ENCODE data around the gene CRIP3. TPM values are rescaled to one million over a fixed set of nuclear protein-coding genes. Genes with fewer than 3 reads are reported as not detected.

Gene CRIP3
- total and polyA plus RNA-seq, 2 of the 13 experiments (the other 11 are each of a cell fraction or from before 2014, with no cell fraction given) = 6.3 to 9.3 TPM

DNA sequence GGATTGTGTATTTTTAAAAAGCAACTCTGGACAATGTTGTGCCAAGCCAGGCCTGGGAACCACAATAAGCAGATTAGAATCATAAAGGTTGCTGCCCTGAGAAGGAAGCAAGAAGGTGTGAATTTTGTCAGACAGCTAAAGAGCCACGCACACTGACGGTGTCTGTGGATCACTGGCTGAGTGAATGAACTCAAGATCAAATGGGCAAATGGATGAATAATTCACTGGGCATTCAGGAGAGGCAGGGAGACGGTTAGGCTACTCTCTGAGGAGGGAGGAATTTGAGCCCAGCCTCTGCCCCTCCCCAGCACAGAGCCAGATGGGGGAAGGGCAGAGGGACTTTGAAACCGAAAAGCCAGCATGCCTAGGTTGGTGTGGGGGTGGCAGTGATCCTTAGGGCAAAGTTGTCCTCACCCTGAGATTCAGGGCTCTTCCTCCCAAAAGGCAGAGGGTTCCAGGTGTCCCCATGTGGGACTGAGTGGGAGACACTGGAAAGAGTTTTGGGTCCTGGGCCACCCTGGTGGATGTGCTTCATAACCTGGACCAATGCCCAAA lies 30.0 kb downstream of the CRIP3 start (continued):
- TF ChIP-seq ZBTB8A (CRISPR knock-in tag; IDR thresholded peaks at IDR 0.05; ENCODE audit: borderline replicate concordance, low read depth) (no peak), TOE1 (CRISPR knock-in tag; IDR thresholded peaks at IDR 0.05) (peak; percentile 21; the same call in 1 of the 2 replicates), SALL2 (CRISPR knock-in tag; IDR thresholded peaks at IDR 0.05) (no peak), REPIN1 (CRISPR knock-in tag; IDR thresholded peaks at IDR 0.05; ENCODE audit: borderline replicate concordance, low read depth) (no peak), KDM3A (CRISPR knock-in tag; IDR thresholded peaks at IDR 0.05; ENCODE audit: low read depth) (no peak), NRL (CRISPR knock-in tag; IDR thresholded peaks at IDR 0.05; ENCODE audit: borderline replicate concordance) (no peak), HNF4A (CRISPR knock-in tag; IDR thresholded peaks at IDR 0.05) (peak; percentile 97), SAFB2 (CRISPR knock-in tag; IDR thresholded peaks at IDR 0.05; ENCODE audit: borderline replicate concordance, low read depth) (peak; percentile 28; the same call in 1 of the 2 replicates), ZNF256 (CRISPR knock-in tag; conservative IDR thresholded peaks at IDR 0.05) (no peak), SKI (IDR thresholded peaks at IDR 0.05; ENCODE audit: partially characterized antibody) (peak; percentile 66), ZFP36L2 (CRISPR knock-in tag; IDR thresholded peaks at IDR 0.05) (no peak), YEATS2 (CRISPR knock-in tag; IDR thresholded peaks at IDR 0.05; ENCODE audit: borderline replicate concordance) (no peak), ZNF790 (CRISPR knock-in tag; IDR thresholded peaks at IDR 0.05; ENCODE audit: borderline replicate concordance) (peak; percentile 62; the same call in 1 of the 2 replicates), HOXA5 (CRISPR knock-in tag; IDR thresholded peaks at IDR 0.05) (no peak)
- TF ChIP-seq, protein P1, sequence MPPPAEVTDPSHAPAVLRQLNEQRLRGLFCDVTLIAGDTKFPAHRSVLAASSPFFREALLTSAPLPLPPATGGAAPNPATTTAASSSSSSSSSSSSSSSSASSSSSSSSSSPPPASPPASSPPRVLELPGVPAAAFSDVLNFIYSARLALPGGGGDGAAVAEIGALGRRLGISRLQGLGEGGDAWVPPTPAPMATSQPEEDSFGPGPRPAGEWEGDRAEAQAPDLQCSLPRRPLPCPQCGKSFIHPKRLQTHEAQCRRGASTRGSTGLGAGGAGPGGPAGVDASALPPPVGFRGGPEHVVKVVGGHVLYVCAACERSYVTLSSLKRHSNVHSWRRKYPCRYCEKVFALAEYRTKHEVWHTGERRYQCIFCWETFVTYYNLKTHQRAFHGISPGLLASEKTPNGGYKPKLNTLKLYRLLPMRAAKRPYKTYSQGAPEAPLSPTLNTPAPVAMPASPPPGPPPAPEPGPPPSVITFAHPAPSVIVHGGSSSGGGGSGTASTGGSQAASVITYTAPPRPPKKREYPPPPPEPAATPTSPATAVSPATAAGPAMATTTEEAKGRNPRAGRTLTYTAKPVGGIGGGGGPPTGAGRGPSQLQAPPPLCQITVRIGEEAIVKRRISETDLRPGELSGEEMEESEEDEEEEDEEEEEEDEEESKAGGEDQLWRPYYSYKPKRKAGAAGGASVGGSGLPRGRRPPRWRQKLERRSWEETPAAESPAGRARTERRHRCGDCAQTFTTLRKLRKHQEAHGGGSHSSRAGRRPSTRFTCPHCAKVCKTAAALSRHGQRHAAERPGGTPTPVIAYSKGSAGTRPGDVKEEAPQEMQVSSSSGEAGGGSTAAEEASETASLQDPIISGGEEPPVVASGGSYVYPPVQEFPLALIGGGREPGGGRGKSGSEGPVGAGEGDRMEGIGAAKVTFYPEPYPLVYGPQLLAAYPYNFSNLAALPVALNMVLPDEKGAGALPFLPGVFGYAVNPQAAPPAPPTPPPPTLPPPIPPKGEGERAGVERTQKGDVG (CRISPR knock-in tag; IDR thresholded peaks at IDR 0.05; ENCODE audit: borderline replicate concordance) = no peak; the same call in 1 of the 2 replicates
- TF ChIP-seq, protein P2, sequence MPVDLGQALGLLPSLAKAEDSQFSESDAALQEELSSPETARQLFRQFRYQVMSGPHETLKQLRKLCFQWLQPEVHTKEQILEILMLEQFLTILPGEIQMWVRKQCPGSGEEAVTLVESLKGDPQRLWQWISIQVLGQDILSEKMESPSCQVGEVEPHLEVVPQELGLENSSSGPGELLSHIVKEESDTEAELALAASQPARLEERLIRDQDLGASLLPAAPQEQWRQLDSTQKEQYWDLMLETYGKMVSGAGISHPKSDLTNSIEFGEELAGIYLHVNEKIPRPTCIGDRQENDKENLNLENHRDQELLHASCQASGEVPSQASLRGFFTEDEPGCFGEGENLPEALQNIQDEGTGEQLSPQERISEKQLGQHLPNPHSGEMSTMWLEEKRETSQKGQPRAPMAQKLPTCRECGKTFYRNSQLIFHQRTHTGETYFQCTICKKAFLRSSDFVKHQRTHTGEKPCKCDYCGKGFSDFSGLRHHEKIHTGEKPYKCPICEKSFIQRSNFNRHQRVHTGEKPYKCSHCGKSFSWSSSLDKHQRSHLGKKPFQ (CRISPR knock-in tag; IDR thresholded peaks at IDR 0.05; ENCODE audit: insufficient replicate concordance) = no peak
- TF ChIP-seq, protein P3, sequence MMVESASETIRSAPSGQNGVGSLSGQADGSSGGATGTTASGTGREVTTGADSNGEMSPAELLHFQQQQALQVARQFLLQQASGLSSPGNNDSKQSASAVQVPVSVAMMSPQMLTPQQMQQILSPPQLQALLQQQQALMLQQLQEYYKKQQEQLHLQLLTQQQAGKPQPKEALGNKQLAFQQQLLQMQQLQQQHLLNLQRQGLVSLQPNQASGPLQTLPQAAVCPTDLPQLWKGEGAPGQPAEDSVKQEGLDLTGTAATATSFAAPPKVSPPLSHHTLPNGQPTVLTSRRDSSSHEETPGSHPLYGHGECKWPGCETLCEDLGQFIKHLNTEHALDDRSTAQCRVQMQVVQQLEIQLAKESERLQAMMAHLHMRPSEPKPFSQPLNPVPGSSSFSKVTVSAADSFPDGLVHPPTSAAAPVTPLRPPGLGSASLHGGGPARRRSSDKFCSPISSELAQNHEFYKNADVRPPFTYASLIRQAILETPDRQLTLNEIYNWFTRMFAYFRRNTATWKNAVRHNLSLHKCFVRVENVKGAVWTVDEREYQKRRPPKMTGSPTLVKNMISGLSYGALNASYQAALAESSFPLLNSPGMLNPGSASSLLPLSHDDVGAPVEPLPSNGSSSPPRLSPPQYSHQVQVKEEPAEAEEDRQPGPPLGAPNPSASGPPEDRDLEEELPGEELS (CRISPR knock-in tag; IDR thresholded peaks at IDR 0.05) = peak; percentile 33; the same call in 1 of the 2 replicates
- TF ChIP-seq, protein P4, sequence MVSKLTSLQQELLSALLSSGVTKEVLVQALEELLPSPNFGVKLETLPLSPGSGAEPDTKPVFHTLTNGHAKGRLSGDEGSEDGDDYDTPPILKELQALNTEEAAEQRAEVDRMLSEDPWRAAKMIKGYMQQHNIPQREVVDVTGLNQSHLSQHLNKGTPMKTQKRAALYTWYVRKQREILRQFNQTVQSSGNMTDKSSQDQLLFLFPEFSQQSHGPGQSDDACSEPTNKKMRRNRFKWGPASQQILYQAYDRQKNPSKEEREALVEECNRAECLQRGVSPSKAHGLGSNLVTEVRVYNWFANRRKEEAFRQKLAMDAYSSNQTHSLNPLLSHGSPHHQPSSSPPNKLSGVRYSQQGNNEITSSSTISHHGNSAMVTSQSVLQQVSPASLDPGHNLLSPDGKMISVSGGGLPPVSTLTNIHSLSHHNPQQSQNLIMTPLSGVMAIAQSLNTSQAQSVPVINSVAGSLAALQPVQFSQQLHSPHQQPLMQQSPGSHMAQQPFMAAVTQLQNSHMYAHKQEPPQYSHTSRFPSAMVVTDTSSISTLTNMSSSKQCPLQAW (CRISPR knock-in tag; IDR thresholded peaks at IDR 0.05) = peak; percentile 69; the same call in 1 of the 2 replicates
- TF ChIP-seq, protein P5, sequence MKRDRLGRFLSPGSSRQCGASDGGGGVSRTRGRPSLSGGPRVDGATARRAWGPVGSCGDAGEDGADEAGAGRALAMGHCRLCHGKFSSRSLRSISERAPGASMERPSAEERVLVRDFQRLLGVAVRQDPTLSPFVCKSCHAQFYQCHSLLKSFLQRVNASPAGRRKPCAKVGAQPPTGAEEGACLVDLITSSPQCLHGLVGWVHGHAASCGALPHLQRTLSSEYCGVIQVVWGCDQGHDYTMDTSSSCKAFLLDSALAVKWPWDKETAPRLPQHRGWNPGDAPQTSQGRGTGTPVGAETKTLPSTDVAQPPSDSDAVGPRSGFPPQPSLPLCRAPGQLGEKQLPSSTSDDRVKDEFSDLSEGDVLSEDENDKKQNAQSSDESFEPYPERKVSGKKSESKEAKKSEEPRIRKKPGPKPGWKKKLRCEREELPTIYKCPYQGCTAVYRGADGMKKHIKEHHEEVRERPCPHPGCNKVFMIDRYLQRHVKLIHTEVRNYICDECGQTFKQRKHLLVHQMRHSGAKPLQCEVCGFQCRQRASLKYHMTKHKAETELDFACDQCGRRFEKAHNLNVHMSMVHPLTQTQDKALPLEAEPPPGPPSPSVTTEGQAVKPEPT (CRISPR knock-in tag; IDR thresholded peaks at IDR 0.05; ENCODE audit: low read depth) = 0 out of 2 replicates have a peak, but pooled peaks have one; percentile 21
